ENCODE measurements around the gene MKNK2. TPM values are rescaled to one million over a fixed set of nuclear protein-coding genes. Genes with fewer than 3 reads are reported as not detected.
"Not testable (repeated sequence)": the region's sequence is repeated elsewhere in the genome, so short reads cannot be mapped to it uniquely, and the experiment has no call there.

MKNK2 gene
- total RNA-seq (2014; rRNA removed; shearing (Covaris generic)), result 212 and 223 TPM in 2 replicates

GRCh38 chr19:2050991-2051772 is at the start of gene MKNK2:
TSS of gene MKNK2 (minus strand) at chr19:2051244. CDS start at chr19:2050851, 393 bp downstream.
- DNase-seq (ENCODE audit: low spot score), result peak; percentile 81

GRCh38 chr19:2100719-2101061 is 49.6 kb upstream of the MKNK2 start:
- no peak for DNase-seq (ENCODE audit: low spot score)

- DNase-seq (ENCODE audit: low spot score), result no peak
These were observed 49.1 kb upstream of the MKNK2 start for GRCh38 chr19:2099937-2100718.

GRCh38 chr19:2099054-2099501 is 48.0 kb upstream of the MKNK2 start:
- DNase-seq (ENCODE audit: low spot score), result no peak

GRCh38 chr19:2097886-2098327 is 46.9 kb upstream of the MKNK2 start:
- DNase-seq (ENCODE audit: low spot score), result no peak

- peak; percentile 4 for DNase-seq (ENCODE audit: low spot score)
These were observed 46.3 kb upstream of the MKNK2 start for GRCh38 chr19:2097203-2097885.

GRCh38 chr19:2096480-2097202 is 45.6 kb upstream of the MKNK2 start, which contains the start of gene IZUMO4:
TSS of gene IZUMO4 (plus strand) at chr19:2096915. CDS start at chr19:2096946, 31 bp downstream.
- DNase-seq (ENCODE audit: low spot score), result peak; percentile 94

- peak; percentile 75 for DNase-seq (ENCODE audit: low spot score)
These were observed 45.0 kb upstream of the MKNK2 start, which contains the start of gene MOB3A for GRCh38 chr19:2096034-2096479. TSS of gene MOB3A (minus strand) at chr19:2096326. CDS start at chr19:2078560, 17,766 bp downstream.

- DNase-seq (ENCODE audit: low spot score), result not testable (repeated sequence)
These were observed 41.0 kb upstream of the MKNK2 start for GRCh38 chr19:2091926-2092525.

GRCh38 chr19:2089727-2090053 is 38.6 kb upstream of the MKNK2 start:
- no peak for DNase-seq (ENCODE audit: low spot score)

GRCh38 chr19:2089001-2089711 is 38.1 kb upstream of the MKNK2 start:
- no peak for DNase-seq (ENCODE audit: low spot score)

- no peak for DNase-seq (ENCODE audit: low spot score)
These were observed 36.6 kb upstream of the MKNK2 start for GRCh38 chr19:2087621-2088100.

- not testable (repeated sequence) for DNase-seq (ENCODE audit: low spot score)
These were observed 35.9 kb upstream of the MKNK2 start for GRCh38 chr19:2086695-2087620.

GRCh38 chr19:2084993-2085720 is 34.1 kb upstream of the MKNK2 start:
- no peak for DNase-seq (ENCODE audit: low spot score)

GRCh38 chr19:2083174-2083854 is 32.3 kb upstream of the MKNK2 start:
- DNase-seq (ENCODE audit: low spot score), result no peak

- no peak for DNase-seq (ENCODE audit: low spot score)
These were observed 31.1 kb upstream of the MKNK2 start for GRCh38 chr19:2081873-2082810.
